Activated naive CD4-positive, alpha-beta T cell treated with anti-CD3 and anti-CD28 coated beads for 36 hours (primary cell): ENCODE measurements around the gene GJA3. TPM values are rescaled to one million over a fixed set of nuclear protein-coding genes. Genes with fewer than 3 reads are reported as not detected.

Experiments used
- CTCF ChIA-PET: fragments of 350-600 bp; sonication (Branson Sonifier 250); formaldehyde crosslinking; loops from one replicate; lab custom pipeline; 2021; ENCODE audit warnings: antibody characterized with exemption; lab: Charles Lee
- DNase-seq: peaks from one replicate; pipeline ENCODE4 v3.0.0-alpha.2; 2020
- H3K27ac Mint-ChIP-seq: one replicate; pipeline ENCODE4 v1.8.0; 2021; ENCODE audit warnings: mild to moderate bottlenecking, mixed read lengths
- H3K27me3 Mint-ChIP-seq: one replicate; pipeline ENCODE4 v1.8.0; 2021; ENCODE audit warnings: low read depth, mixed read lengths
- H3K36me3 Mint-ChIP-seq: one replicate; pipeline ENCODE4 v1.8.0; 2021; ENCODE audit warnings: low read depth, mixed read lengths
- H3K4me1 Mint-ChIP-seq: one replicate; pipeline ENCODE4 v1.8.0; 2021; ENCODE audit warnings: low read depth, mixed read lengths
- H3K4me3 Mint-ChIP-seq: one replicate; pipeline ENCODE4 v1.8.0; 2021; ENCODE audit warnings: mild to moderate bottlenecking, moderate library complexity, mixed read lengths
- H3K9me3 Mint-ChIP-seq: one replicate; pipeline ENCODE4 v1.8.0; 2021; ENCODE audit warnings: mixed read lengths
- intact Hi-C: fragments of 100-400 bp; cut with micrococcal nuclease; formaldehyde crosslinking; loops from one replicate; pipeline ENCODE4 v1.15.1; 2023
- total RNA-seq, 2 experiments: library from RNA; stranded (reverse); gene quantifications; one replicate each; pipeline ENCODE4 v1.2.3, GENCODE V29; 2021

GJA3 gene
- total RNA-seq, 2 experiments from 2014 or later = 0.05 to 0.10 TPM

DNA sequence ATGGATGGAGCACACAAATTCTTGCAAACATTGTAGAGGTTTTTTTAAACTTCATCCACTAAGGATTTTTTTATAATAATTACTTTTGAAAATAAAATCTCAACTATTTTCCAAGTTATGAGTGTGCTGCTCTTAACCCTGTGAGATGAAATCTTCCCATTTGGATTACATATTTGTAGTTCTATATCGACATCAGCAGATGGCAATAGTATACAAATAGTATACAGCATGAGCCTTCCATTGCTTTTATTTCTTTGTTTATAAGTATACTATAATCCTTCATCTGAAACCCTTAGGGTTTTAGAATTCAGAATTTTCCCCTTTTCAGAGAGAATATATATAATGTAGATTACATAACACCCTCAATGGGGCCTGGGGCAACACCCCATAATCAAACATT lies 70.5 kb downstream of the GJA3 start:
- intact Hi-C loops = loop anchor here (1.0 kb wide), 1 partner anchor 73 kb away; no protein-coding TSS in a partner anchor
- Mint-ChIP-seq H3K4me1 (no peaks in the 10 kb centered on the region), H3K4me3 (no peak overlapping the region), H3K27ac (no peak overlapping the region), H3K27me3 (no peaks in the 10 kb centered on the region), H3K9me3 (no peaks in the 10 kb centered on the region), H3K36me3 (peaks cover 2% of the 10 kb centered on the region)
- DNase-seq = no peak
- CTCF ChIA-PET = interaction anchor here (1.0 to 2.7 kb wide), 3 partner anchors 31 to 69 kb away, joined by 3 to 9 read pairs (median 4); no protein-coding TSS in a partner anchor

Other genes starting within 250 kb of the GJA3 start
- 10 to 100 TPM; 38.9 to 42.9 TPM for gene ZMYM2, start 202.3 kb downstream of the GJA3 start, total RNA-seq
- under 1 TPM; 0.72 to 0.89 TPM for gene GJB2, start 31.9 kb upstream of the GJA3 start, total RNA-seq
- gene GJB6, start 71.3 kb upstream of the GJA3 start, total RNA-seq = under 1 TPM; 0.30 to 0.50 TPM